ENCODE measurements around the gene ITGB1BP1.

ITGB1BP1 gene

GRCh38 chr2:9423100-9423921 lies at the start of gene ITGB1BP1, which contains the start of gene CPSF3:
ITGB1BP1 (minus strand) TSS chr2:9423528; CDS start chr2:9418697, 4,831 bp downstream.
CPSF3 (plus strand) TSS chr2:9423654; CDS start chr2:9423774, 120 bp downstream.
- Histone ChIP-seq H3K36me3 (ENCODE audit: insufficient read depth, low read length) (peaks cover 2% of the 10 kb centered on the region), H3K27ac (peak within 1 kb of the TSS; percentile 66; the same call in 1 of the 2 replicates), H3K9me3 (ENCODE audit: low read depth, low read length) (no peaks in the 10 kb centered on the region), H3K9ac (ENCODE audit: insufficient read length) (peak within 1 kb of the TSS; percentile 97), H3K4me3 (peak within 1 kb of the TSS; percentile 99)
- DNase-seq (ENCODE audit: low read depth, low spot score): peak; percentile 84
- no peak for TF ChIP-seq FOXP2 (optimal IDR thresholded peaks at IDR 0.05; ENCODE audit: control extremely low read depth, extremely low read length, insufficient read depth)
- no peak for TF ChIP-seq EZH2 (IDR thresholded peaks at IDR 0.05)
- peak; percentile 79 for TF ChIP-seq POLR2AphosphoS5 (IDR thresholded peaks at IDR 0.05; ENCODE audit: borderline replicate concordance, low read depth, low read length)

- Histone ChIP-seq H3K36me3 (ENCODE audit: insufficient read depth, low read length) (peaks cover 35% of the 10 kb centered on the region), H3K9me3 (ENCODE audit: low read depth, low read length) (no peaks in the 10 kb centered on the region), H3K27ac (no peak overlapping the region), H3K9ac (ENCODE audit: insufficient read length) (no peak overlapping the region), H3K4me3 (no peak overlapping the region)
- DNase-seq (ENCODE audit: low read depth, low spot score): no peak
- TF ChIP-seq EZH2 (IDR thresholded peaks at IDR 0.05) (no peak), POLR2AphosphoS5 (IDR thresholded peaks at IDR 0.05; ENCODE audit: borderline replicate concordance, low read depth, low read length) (no peak), FOXP2 (optimal IDR thresholded peaks at IDR 0.05; ENCODE audit: control extremely low read depth, extremely low read length, insufficient read depth) (no peak)
Observed at GRCh38 chr2:9472511-9472910, 49.2 kb upstream of the ITGB1BP1 start.

- Histone ChIP-seq H3K36me3 (ENCODE audit: insufficient read depth, low read length) (peaks cover 28% of the 10 kb centered on the region), H3K9me3 (ENCODE audit: low read depth, low read length) (no peaks in the 10 kb centered on the region), H3K9ac (ENCODE audit: insufficient read length) (no peak overlapping the region)
Observed at GRCh38 chr2:9471206-9471605, 47.9 kb upstream of the ITGB1BP1 start.

GRCh38 chr2:9467687-9468086 lies 44.4 kb upstream of the ITGB1BP1 start:
- DNase-seq (ENCODE audit: low read depth, low spot score): no peak
- Histone ChIP-seq H3K36me3 (ENCODE audit: insufficient read depth, low read length) (peaks cover 32% of the 10 kb centered on the region), H3K9ac (ENCODE audit: insufficient read length) (no peak overlapping the region), H3K27ac (no peak overlapping the region), H3K9me3 (ENCODE audit: low read depth, low read length) (no peaks in the 10 kb centered on the region), H3K4me3 (no peak overlapping the region)
- no peak for TF ChIP-seq FOXP2 (optimal IDR thresholded peaks at IDR 0.05; ENCODE audit: control extremely low read depth, extremely low read length, insufficient read depth)

More at GRCh38 chr2:9471206-9471605, 47.9 kb upstream of the ITGB1BP1 start:
- H3K4me3 ChIP-seq: no peak overlapping the region
- no peak for TF ChIP-seq EZH2 (IDR thresholded peaks at IDR 0.05)
- TF ChIP-seq FOXP2 (optimal IDR thresholded peaks at IDR 0.05; ENCODE audit: control extremely low read depth, extremely low read length, insufficient read depth): no peak
- TF ChIP-seq POLR2AphosphoS5 (IDR thresholded peaks at IDR 0.05; ENCODE audit: borderline replicate concordance, low read depth, low read length): no peak
- H3K27ac ChIP-seq: no peak overlapping the region
- DNase-seq (ENCODE audit: low read depth, low spot score): no peak

GRCh38 chr2:9466147-9466683 lies 42.9 kb upstream of the ITGB1BP1 start:
- peaks cover 34% of the 10 kb centered on the region for H3K36me3 ChIP-seq (ENCODE audit: insufficient read depth, low read length)
- no peaks in the 10 kb centered on the region for H3K9me3 ChIP-seq (ENCODE audit: low read depth, low read length)
- H3K9ac ChIP-seq (ENCODE audit: insufficient read length): no peak overlapping the region
- no peak for DNase-seq (ENCODE audit: low read depth, low spot score)
- H3K27ac ChIP-seq: no peak overlapping the region
- TF ChIP-seq POLR2AphosphoS5 (IDR thresholded peaks at IDR 0.05; ENCODE audit: borderline replicate concordance, low read depth, low read length) (no peak), FOXP2 (optimal IDR thresholded peaks at IDR 0.05; ENCODE audit: control extremely low read depth, extremely low read length, insufficient read depth) (no peak), EZH2 (IDR thresholded peaks at IDR 0.05) (no peak)
- no peak overlapping the region for H3K4me3 ChIP-seq

GRCh38 chr2:9465170-9465569 lies 41.8 kb upstream of the ITGB1BP1 start:
- H3K36me3 ChIP-seq (ENCODE audit: insufficient read depth, low read length): peaks cover 40% of the 10 kb centered on the region
- H3K27ac ChIP-seq: no peak overlapping the region
- TF ChIP-seq FOXP2 (optimal IDR thresholded peaks at IDR 0.05; ENCODE audit: control extremely low read depth, extremely low read length, insufficient read depth) (no peak), POLR2AphosphoS5 (IDR thresholded peaks at IDR 0.05; ENCODE audit: borderline replicate concordance, low read depth, low read length) (no peak), EZH2 (IDR thresholded peaks at IDR 0.05) (no peak)

GRCh38 chr2:9463698-9464034 lies 40.3 kb upstream of the ITGB1BP1 start:
- H3K36me3 ChIP-seq (ENCODE audit: insufficient read depth, low read length): peaks cover 36% of the 10 kb centered on the region
- no peak overlapping the region for H3K27ac ChIP-seq
- H3K9ac ChIP-seq (ENCODE audit: insufficient read length): no peak overlapping the region
- H3K9me3 ChIP-seq (ENCODE audit: low read depth, low read length): no peaks in the 10 kb centered on the region
- no peak for TF ChIP-seq POLR2AphosphoS5 (IDR thresholded peaks at IDR 0.05; ENCODE audit: borderline replicate concordance, low read depth, low read length)
- no peak for TF ChIP-seq FOXP2 (optimal IDR thresholded peaks at IDR 0.05; ENCODE audit: control extremely low read depth, extremely low read length, insufficient read depth)
- no peak for TF ChIP-seq EZH2 (IDR thresholded peaks at IDR 0.05)
- no peak for DNase-seq (ENCODE audit: low read depth, low spot score)
- H3K4me3 ChIP-seq: no peak overlapping the region

More at GRCh38 chr2:9465170-9465569, 41.8 kb upstream of the ITGB1BP1 start:
- H3K9me3 ChIP-seq (ENCODE audit: low read depth, low read length): no peaks in the 10 kb centered on the region
- H3K9ac ChIP-seq (ENCODE audit: insufficient read length): no peak overlapping the region
- no peak overlapping the region for H3K4me3 ChIP-seq
- DNase-seq (ENCODE audit: low read depth, low spot score): no peak

- Histone ChIP-seq H3K9ac (ENCODE audit: insufficient read length) (no peak overlapping the region), H3K27ac (no peak overlapping the region), H3K36me3 (ENCODE audit: insufficient read depth, low read length) (peaks cover 36% of the 10 kb centered on the region), H3K9me3 (ENCODE audit: low read depth, low read length) (no peaks in the 10 kb centered on the region), H3K4me3 (no peak overlapping the region)
- DNase-seq (ENCODE audit: low read depth, low spot score): no peak
- TF ChIP-seq POLR2AphosphoS5 (IDR thresholded peaks at IDR 0.05; ENCODE audit: borderline replicate concordance, low read depth, low read length) (no peak), FOXP2 (optimal IDR thresholded peaks at IDR 0.05; ENCODE audit: control extremely low read depth, extremely low read length, insufficient read depth) (no peak), EZH2 (IDR thresholded peaks at IDR 0.05) (no peak)
Observed at GRCh38 chr2:9462886-9463697, 39.8 kb upstream of the ITGB1BP1 start.
